Epithelial cell of esophagus (primary cell): ENCODE measurements around the gene SAMD10.
A peak's percentile ranks its signal among the peaks of the same experiment; 100 is the strongest.

ENCODE experiments used
- DNase-seq: peaks from one replicate; pipeline ENCODE4 v3.0.0; 2010; ENCODE audit warnings: low read depth
- H3K4me3 ChIP-seq: 2 replicates; pipeline ENCODE4 v1.5.1; 2011; ENCODE audit warnings: mild to moderate bottlenecking, low read length, control low read depth
- CTCF ChIP-seq: IDR thresholded peaks from 2 replicates; pipeline ENCODE4 v1.5.1; 2011; ENCODE audit warnings: low read depth, mild to moderate bottlenecking, low read length, control low read depth, inconsistent platforms; ENCODE audit not compliant: insufficient read depth; ENCODE audit errors: missing control alignments

Gene SAMD10

GRCh38 chr20:63942250-63942951 lies 37.0 kb downstream of the SAMD10 start:
- no peak for TF ChIP-seq CTCF
- no peak overlapping the region for H3K4me3 ChIP-seq
- DNase-seq, result peak; percentile 88

GRCh38 chr20:63941282-63942081 lies 38.0 kb downstream of the SAMD10 start:
- DNase-seq, result peak; percentile 78
- no peak for TF ChIP-seq CTCF

GRCh38 chr20:63940472-63941266 lies 38.8 kb downstream of the SAMD10 start:
- TF ChIP-seq CTCF, result no peak
- no peak overlapping the region for H3K4me3 ChIP-seq
- no peak for DNase-seq

More at GRCh38 chr20:63941282-63942081, 38.0 kb downstream of the SAMD10 start:
- H3K4me3 ChIP-seq, result no peak overlapping the region

DNA sequence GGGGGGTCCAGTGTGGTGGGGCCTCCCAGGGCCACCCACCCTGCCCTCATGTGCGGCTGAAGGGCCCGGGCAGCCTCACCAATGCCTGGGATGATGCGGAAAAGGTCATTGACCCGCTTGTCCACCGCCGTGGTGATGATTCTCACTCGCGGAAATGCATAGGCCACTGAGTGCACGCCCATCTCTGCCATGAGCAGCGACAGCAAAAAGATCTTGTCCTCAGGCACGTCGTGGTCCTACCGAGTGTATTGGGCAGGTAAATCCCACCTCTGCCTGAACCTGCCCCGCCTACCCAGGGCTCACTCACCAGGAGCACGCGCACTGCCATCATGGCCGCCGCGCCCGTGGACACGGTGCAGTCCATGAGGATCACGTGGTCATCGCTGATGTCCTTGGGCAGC lies 39.4 kb downstream of the SAMD10 start:
- no peak for DNase-seq
- no peak overlapping the region for H3K4me3 ChIP-seq

DNA sequence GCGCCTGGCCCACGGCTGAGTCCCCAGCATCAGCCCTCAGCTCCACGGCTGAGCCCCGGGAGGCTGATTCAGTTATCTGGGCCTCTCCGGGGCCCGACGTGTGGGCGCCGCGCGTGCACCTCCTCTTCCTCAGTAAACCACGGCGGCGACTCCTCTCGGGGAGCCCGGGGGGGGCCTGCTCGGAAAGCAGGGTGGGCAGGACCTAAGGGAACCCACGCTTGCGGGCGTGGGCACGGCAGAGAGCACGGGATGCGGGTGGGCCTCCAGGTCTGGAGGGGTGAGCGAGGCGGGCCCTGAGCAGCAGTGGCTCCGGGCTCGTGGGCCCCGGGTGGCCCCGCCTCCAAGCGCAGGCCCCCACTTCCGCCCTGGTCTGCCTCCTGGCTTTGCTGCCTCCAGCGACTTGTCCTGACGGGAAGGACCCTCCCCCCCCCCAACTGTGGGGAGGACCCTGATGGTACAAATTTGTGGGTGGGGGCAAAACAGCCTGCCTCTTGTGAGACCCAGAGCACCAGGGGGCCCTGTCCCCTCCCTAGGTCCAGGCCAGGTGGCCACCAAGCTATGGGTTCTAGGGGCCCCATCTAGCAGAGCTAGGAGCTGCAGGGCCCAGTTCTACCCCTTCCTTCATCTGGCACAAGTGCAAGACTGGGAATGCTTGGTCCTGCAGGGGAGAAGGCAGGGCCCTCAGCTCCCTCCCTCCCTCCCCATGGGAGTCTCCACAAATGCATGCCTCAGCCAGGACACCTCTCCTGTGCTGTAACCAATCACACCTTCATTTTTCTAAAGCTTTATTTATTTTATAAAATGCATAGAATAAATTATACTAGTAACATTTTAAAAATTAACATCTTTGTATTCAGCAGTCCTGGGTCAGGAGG lies 40.1 kb downstream of the SAMD10 start:
- TF ChIP-seq CTCF, result no peak
- H3K4me3 ChIP-seq, result no peak overlapping the region
- DNase-seq, result no peak

More for the DNA sequence above, 39.4 kb downstream of the SAMD10 start:
- no peak for TF ChIP-seq CTCF

DNA sequence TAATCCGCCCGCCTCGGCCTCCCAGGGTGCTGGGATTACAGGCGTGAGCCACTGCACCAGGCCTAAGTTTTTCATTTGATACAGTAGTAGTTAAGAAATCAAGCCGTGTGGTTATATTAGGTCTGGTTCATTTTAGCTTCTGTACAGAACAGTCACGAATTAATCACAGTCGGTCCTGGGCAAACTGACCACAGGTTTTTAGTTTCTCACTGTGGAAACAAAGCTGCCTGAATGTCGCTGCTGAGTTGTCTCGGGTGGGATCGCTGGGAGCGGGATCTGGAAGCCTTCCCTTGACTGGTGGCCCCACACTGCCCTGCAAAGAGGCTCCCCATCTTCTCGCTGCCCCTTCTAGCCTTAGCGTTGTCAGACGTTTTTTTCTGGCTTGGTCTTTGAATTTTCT lies 41.8 kb downstream of the SAMD10 start:
- DNase-seq, result no peak
- no peak overlapping the region for H3K4me3 ChIP-seq
- no peak for TF ChIP-seq CTCF
